Right hindlimb (tissue), 1 donor: Measurements from ENCODE around the gene TNKS1BP1.

Experiments used
- DNase-seq: peaks from one replicate; pipeline ENCODE4 v3.0.0-alpha.2; 2018

Gene TNKS1BP1

DNA sequence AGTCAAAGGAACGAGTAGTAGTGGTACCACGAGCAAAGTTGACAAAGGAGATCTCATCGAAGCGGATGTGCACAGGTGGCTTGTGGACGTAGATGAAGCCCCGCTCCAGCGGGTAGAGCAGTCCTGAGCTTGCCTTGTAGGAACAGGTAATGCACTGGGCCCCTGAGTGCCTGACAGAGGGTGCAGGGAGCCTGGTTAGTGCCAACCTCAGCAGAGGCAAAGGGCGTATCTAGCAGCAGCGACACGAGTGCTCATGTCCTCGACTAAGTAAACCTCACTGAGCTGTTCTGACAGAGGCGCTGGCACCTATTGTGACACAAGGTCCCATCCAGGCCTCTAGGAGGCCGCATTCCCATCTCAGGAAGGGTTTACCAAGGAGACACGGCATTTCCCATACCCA, 7.0 kb upstream of the TNKS1BP1 start:
- DNase-seq = no peak

GRCh38 chr11:57330029-57330428, 5.3 kb upstream of the TNKS1BP1 start:
- no peak for DNase-seq

DNA sequence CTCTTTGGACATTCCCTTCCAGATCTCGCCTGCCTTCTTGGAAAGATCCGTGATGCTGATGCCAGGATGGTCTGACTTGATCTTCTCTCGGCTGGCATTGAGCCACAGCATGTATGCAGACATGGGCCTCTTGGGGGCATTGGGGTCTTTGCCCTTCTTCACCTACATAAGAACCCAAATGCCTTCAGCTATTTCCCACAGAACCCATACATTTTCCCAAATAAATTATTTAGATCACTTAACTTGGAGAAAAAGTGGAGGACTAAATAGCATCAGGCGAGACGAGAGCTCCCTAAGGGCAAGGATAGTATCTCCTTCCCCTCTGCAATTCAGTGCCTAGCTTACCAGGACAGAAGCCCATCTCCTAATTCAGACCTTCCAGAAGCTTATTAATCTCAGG, 3.0 kb upstream of the TNKS1BP1 start:
- no peak for DNase-seq

DNA sequence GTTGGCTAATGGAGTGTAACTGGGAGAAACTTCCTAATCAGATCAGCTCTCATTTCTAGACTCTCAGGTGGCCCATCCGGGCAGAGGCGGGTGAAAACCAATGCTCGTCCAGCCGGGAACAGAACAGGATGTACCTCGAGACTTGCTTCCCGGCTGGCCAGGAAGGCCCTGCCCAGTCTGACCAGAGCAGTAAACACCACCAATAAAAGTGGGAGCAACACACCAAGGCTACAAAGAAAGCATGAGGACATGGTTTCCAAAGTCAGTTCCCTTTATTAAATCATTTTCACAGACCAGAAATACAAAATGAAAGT, 940 bp upstream of the TNKS1BP1 start:
- no peak for DNase-seq

GRCh38 chr11:57324154-57324885, 432 bp downstream of the TNKS1BP1 start:
- DNase-seq = peak; percentile 88

DNA sequence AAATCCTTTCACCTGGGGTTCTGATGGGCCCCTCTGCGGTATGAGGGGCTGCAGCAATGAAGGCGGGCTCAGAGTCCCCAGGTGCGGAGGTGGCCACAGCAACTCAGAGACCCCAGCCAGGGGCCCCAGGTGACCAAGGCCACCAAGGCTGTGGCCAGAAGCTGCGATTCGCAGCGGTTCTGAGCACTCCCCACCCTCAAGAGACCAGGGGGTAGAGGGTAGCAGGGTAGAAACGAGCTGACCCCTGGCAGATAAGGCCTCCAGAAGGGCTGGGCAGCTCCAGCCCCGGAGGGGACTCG, 948 bp downstream of the TNKS1BP1 start:
- no peak for DNase-seq

DNA sequence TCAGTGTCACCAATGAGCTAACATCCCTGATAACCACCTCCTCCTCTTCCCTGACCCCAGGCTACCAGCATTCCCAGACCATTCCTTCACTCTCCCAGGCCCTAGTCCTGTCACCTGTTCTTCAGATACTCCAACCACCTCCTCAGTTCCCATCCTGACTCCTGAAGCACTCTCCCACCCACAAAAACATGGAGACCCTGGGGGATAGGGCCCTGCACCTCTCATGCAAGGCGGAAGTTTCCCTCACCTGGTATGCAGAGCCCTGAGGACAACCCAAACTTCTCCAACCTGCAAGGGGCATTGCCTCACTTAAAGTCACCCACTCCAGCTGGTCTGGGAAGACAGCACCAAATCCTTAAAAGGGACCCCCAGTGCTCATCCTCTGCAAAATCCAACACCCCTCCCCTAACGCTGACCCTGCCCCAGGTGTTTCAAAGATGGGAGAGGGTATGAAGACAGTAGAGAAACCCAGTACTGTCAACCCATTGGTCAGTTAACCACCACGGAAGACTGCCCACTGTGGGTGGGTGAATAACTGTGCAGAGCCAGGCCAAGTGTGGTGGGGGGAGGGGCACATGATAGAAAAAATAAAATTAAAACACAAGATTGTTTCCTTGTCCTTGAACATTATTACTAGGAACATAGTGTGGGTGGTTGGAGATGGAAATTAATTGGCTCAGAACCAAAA, 1.4 kb downstream of the TNKS1BP1 start:
- DNase-seq = peak; percentile 44

- DNase-seq = peak; percentile 95
These were observed 2.2 kb downstream of the TNKS1BP1 start for GRCh38 chr11:57322256-57323166.

DNA sequence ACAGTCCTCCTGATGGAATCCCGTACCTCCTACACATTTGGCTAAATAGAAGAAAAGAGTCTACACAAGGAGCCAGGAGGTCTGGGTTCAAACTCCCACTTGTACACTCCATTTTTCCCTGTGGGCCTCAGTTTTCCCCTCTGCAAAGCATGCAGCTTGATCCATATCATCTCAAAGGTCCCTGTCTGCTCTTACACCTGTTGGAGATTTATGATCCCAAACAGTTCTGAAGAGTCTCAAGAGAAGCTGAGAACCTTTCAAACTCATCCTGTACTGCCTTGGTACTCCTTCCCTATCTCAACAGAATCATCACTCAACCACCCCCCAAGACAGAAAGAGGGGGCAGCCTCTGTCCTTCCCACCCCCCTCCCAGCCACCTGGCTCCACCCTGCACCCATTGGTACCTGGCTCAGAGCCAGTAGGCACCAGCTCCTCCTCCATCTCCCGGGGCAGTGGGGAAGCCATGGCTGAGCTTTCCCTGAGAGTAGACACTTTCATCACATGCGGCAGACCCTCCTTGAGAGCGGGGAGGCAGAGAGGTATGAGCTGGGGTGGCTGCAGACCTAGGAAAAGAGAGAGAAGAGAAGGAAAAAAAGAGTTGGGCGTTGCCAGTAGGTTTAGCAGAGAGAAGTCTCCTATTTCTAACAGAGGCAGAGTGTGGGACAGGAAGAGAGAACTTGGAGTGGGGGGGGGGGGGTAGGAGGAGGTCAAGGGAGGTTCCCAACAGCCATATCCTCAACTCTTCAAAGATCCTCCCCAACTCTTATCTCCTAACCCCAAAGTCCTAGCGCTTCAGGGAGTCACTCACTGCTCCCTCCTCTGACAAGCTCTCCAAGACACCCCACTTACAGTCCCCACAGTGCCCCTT, 3.1 kb downstream of the TNKS1BP1 start:
- peak; percentile 47 for DNase-seq

DNA sequence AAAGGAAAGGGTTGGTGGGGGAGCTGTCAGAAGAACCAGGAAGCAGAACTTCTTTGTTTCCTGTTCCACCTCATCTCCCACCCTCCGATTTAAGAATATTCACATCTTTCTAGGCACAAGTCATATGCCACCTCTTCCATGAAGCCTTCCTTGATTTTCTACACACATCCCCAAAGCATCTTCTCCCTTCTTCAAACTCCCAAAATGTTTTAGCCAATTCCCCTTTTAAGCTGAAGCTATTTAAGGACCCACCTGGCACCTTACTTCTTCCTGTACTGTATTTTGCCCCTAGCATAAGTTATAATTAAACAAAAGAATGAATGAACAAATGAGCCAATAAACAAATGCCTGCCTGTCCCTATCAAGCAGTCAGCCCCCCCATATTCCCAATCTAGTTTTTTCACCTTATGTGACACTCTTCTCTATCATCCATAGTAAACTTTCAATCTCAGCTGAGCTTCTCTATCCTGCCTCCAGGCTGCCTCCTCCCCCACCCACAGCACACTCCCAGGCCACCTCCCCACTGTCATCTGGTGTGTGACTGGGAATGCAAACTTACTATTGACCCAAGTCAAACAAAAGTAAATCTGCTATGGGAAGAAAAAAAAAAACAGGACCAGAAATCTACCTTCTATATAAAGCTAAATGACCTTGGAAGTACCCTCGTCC, 3.9 kb downstream of the TNKS1BP1 start:
- no peak for DNase-seq

DNA sequence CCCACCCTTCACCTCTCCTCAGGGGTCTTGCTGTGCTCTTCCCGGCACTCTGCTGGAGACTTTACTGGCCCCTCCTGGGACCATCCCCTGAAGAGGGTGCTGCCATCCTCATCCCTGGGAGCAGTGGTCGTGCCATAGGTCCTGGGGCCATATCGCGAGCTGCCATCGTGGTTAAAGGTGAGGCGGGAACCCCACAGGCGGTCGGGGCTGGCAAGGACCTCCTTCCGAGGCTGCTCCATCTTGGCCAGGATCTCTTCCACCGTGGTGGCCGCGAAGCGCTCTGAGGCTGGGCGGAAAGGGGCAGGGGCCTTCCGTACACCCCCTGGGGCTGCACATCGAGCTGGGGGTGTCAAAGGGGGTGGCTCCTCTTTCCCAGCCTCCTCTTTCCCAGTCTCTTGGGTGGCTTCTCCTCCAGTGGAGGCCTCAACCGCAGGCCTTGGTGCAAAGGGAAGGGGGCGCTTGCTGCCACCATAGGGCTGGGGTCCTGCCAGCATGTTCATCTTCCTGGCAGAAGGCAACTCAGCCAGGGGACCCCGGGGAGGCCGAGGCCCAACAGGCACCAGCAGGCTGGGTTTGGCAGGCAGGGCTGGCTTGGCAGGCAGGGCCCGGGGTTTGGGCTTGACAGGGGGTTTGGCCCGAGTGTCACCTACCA, 4.6 kb downstream of the TNKS1BP1 start:
- DNase-seq = no peak

DNA sequence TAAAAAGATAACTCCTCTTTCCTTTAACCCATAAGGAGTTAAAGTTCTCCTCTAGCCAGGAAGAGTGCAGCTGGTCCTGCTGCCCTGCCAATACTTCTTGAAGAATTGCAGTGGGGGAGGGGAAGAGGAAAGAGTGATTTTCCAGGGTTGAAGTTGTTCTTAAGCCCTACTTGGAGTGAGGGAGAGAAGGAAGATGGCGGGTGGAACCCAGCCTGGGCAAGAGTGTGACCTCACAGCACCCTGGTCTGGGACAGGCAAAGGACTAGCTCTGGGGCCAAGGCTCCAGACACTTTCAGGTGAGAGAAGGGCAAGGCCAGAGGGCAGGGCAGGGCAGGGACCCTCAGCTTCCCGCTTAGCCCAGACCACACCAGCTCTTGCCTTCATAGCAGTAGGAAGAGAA, 6.6 kb downstream of the TNKS1BP1 start:
- peak; percentile 73 for DNase-seq

GRCh38 chr11:57316017-57316416, 8.7 kb downstream of the TNKS1BP1 start:
- no peak for DNase-seq

GRCh38 chr11:57315491-57315890, 9.3 kb downstream of the TNKS1BP1 start:
- DNase-seq = no peak

DNA sequence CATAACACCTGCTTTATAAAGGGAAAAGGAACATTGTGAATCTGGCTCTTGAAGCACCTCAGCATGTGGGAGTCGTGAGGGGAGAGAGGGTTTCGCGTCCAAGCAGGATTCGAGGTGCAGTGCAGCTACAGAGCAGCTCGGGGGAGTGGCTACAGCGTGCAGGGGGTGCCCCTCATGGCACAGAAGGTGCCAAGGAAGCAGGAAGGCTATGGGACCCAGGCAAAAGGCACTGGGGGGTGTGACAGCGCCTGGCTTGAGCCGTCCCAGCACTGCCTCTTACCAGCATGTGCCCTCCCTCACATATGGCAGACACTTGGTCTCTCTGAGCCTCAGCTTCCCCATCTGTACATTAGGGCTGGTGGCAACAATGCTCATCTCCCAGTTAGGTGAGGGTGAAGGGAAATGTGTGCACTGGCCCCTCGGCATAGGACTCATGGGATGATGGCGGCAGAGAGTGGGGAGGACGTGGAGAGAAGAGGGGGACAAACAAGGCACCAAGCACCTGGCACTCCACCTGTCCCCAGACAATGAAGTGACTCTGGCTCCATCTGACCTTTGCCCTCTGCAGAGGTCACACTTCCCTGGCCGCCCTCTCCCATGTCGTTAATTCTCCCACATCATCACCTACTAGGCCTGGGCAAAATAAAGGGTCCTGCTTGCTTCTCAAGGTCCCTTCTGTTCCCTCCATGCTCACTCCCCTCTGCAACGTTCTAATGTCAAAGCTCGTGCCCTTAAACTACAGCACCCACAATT, 10.4 kb downstream of the TNKS1BP1 start:
- DNase-seq = no peak

- no peak for DNase-seq
These were observed 11.0 kb downstream of the TNKS1BP1 start for GRCh38 chr11:57313788-57314135.

GRCh38 chr11:57313071-57313787, 11.5 kb downstream of the TNKS1BP1 start:
- no peak for DNase-seq

GRCh38 chr11:57312511-57313021, 12.2 kb downstream of the TNKS1BP1 start:
- DNase-seq = no peak

- DNase-seq = peak; percentile 91
These were observed 13.4 kb downstream of the TNKS1BP1 start for GRCh38 chr11:57311109-57311936.
